ENCODE results near the gene DSCAM. TPM values are rescaled to one million over a fixed set of nuclear protein-coding genes. Genes with fewer than 3 reads are reported as not detected.
A peak's percentile ranks its signal among the peaks of the same experiment; 100 is the strongest.

Gene DSCAM
- total RNA-seq, 6 experiments from 2014 or later, result 1.0 to 1.3 (median 1.1) TPM

DNA sequence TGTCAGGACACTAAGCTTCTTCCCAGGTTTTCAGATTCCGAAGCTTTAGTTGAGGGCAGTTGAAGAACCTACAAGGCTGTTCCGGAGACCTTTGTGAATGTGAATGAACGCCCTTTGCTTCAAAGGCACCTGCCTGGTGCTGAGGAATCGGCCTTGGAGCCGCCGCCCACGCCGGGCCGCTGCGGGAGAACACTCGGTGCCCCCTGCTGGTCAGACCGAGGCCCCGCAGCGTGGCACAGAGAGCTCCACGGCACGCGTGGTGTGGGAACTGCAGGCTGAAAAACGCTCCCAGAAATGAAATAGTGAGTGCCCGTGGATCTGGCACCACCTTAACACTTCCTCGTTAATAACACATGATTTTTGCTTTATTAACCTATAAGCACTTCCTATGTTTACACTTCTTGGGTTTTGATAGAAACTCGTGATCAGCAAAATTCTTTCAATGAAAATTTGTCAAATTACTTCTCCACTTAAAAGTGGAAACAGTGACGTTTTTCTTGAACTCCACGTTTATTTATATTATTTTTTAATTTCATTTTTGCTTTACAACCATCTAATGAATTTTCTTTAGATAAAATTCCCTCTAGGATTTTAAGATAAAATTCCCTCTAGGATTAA lies 460.6 kb downstream of the DSCAM start:
- TF ChIP-seq, protein P1, sequence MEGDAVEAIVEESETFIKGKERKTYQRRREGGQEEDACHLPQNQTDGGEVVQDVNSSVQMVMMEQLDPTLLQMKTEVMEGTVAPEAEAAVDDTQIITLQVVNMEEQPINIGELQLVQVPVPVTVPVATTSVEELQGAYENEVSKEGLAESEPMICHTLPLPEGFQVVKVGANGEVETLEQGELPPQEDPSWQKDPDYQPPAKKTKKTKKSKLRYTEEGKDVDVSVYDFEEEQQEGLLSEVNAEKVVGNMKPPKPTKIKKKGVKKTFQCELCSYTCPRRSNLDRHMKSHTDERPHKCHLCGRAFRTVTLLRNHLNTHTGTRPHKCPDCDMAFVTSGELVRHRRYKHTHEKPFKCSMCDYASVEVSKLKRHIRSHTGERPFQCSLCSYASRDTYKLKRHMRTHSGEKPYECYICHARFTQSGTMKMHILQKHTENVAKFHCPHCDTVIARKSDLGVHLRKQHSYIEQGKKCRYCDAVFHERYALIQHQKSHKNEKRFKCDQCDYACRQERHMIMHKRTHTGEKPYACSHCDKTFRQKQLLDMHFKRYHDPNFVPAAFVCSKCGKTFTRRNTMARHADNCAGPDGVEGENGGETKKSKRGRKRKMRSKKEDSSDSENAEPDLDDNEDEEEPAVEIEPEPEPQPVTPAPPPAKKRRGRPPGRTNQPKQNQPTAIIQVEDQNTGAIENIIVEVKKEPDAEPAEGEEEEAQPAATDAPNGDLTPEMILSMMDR (IDR thresholded peaks at IDR 0.05), result peak; percentile 85
- Mint-ChIP-seq H3K27me3 (ENCODE audit: insufficient read depth) (no peaks in the 10 kb centered on the region; the same call in 1 of the 2 replicates), H3K27ac (no peak overlapping the region), H3K4me1 (ENCODE audit: low read depth) (no peaks in the 10 kb centered on the region), H3K9me3 (peaks cover 10% of the 10 kb centered on the region), H3K4me3 (no peak overlapping the region), H3K36me3 (ENCODE audit: low read depth) (no peaks in the 10 kb centered on the region)
- DNase-seq, result no peak

DNA sequence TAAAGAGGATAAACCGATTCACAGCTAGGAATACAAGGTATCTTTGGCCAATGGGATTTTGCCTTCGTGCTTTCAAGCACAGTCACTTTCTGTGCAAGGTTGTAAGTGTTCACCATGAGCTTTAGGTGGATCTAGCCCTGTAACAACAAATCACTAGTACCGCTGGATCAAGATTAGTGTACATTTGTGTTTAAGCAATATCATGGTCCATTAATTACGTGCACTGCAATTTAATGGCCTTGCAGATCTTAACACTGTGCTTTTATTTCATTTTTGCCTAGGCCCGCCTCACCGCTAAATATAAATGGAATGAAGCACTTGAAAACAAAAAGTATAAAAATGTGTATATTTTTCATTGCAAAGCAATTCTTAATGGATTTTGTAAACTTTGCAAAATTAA lies 461.1 kb downstream of the DSCAM start:
- no peak for DNase-seq
- Mint-ChIP-seq H3K36me3 (ENCODE audit: low read depth) (no peaks in the 10 kb centered on the region), H3K4me3 (no peak overlapping the region), H3K4me1 (ENCODE audit: low read depth) (no peaks in the 10 kb centered on the region), H3K27me3 (ENCODE audit: insufficient read depth) (no peaks in the 10 kb centered on the region; the same call in 1 of the 2 replicates), H3K9me3 (peaks cover 14% of the 10 kb centered on the region), H3K27ac (no peak overlapping the region)
- TF ChIP-seq, protein P1 (IDR thresholded peaks at IDR 0.05), result no peak

DNA sequence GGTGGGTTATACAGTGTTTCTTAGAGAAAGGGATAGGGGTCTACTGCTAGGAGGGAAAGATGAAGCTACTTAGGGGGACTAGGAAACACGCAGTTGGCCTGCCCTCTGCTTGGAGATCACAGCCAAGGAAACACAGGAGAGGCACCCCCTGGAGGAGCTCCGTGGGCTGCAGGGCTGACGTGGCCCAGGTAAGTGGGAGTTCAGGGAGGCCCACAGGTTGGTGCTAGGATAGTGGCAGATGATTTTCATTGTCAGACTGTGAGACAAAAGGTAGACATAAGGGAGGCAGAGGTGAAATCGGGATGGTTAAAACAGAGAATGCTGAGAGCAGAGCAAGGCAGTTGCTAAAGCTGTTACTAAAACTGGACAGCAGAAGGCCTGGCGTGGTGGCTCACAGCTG lies 463.0 kb downstream of the DSCAM start:
- no peak for DNase-seq
- TF ChIP-seq, protein P1 (IDR thresholded peaks at IDR 0.05), result no peak

DNA sequence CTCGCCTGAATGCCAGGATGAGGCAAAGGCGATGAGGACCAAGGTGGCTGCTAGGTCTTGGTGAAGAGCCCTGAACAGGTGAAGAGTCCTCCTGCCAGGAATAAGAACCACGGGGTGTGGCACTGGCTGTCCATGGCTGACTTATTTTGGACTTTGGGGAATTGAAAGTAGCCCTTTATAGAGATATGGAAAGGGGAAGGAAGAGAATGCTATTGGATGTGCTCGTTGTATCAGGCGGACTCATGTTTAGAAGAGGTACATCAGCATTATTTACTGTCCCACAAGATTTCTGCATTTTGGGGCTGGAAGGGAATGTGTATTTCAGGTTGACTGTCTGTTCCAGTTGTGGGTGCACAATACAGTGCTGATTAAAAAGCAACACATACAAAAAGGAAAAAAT lies 465.8 kb downstream of the DSCAM start:
- TF ChIP-seq, protein P1 (IDR thresholded peaks at IDR 0.05), result no peak
- H3K4me3 Mint-ChIP-seq, result no peak overlapping the region
- no peaks in the 10 kb centered on the region for H3K4me1 Mint-ChIP-seq (ENCODE audit: low read depth)

More for the DNA sequence above, 463.0 kb downstream of the DSCAM start:
- Mint-ChIP-seq H3K27ac (no peak overlapping the region), H3K9me3 (peaks cover 14% of the 10 kb centered on the region), H3K4me1 (ENCODE audit: low read depth) (no peaks in the 10 kb centered on the region), H3K36me3 (ENCODE audit: low read depth) (peaks cover 4% of the 10 kb centered on the region; the same call in 1 of the 2 replicates), H3K4me3 (no peak overlapping the region), H3K27me3 (ENCODE audit: insufficient read depth) (no peaks in the 10 kb centered on the region; the same call in 1 of the 2 replicates)

DNA sequence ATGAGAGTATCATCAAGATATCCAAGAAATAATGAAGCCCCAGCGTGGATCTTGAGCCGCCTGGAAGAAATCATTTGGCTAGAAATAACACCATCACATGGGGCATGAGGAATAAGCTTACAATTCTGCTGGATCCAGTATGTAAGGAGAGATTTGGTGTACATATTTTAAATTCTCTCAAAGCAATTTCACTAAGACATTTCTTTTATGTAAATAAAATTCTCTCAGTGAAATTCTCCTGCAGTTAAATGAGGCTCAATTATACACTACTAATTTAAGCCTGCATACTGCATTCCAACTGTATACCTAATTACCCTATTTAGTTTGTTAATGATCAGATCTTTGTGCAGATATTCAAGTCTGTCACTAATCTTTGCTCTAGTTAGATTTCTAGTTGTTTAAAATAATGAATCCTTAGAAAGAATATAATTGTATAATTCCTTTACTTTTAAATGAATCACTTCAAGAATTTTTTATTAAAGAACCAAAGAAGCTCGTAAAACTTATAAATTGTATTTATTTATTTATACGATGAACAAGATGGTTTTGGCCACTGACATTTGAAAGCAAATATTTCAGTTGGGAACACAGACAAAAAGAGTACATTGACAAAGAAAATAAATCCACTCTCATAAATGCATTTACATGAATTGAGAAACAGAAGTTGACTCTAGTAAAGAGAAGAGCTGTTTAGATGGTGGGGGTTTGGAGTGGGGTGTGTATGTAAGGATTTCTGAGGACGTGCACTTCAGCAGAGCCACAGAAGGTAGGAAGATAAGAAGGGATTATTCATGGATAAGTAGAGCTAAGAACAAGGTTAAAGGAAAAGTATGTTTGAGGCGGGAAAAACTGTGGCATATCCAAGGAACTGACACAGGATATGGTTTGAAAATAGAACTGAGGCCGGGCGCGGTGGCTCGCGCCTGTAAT lies 466.8 kb downstream of the DSCAM start:
- no peak for DNase-seq
- no peaks in the 10 kb centered on the region for H3K4me1 Mint-ChIP-seq (ENCODE audit: low read depth)
- no peak overlapping the region for H3K27ac Mint-ChIP-seq
- H3K36me3 Mint-ChIP-seq (ENCODE audit: low read depth), result peaks cover 4% of the 10 kb centered on the region; the same call in 1 of the 2 replicates
- no peaks in the 10 kb centered on the region; the same call in 1 of the 2 replicates for H3K27me3 Mint-ChIP-seq (ENCODE audit: insufficient read depth)
- TF ChIP-seq, protein P1 (IDR thresholded peaks at IDR 0.05), result no peak
- peaks cover 20% of the 10 kb centered on the region for H3K9me3 Mint-ChIP-seq
- no peak overlapping the region for H3K4me3 Mint-ChIP-seq

More for the DNA sequence above, 465.8 kb downstream of the DSCAM start:
- Mint-ChIP-seq H3K27me3 (ENCODE audit: insufficient read depth) (no peaks in the 10 kb centered on the region; the same call in 1 of the 2 replicates), H3K27ac (no peak overlapping the region), H3K36me3 (ENCODE audit: low read depth) (peaks cover 4% of the 10 kb centered on the region; the same call in 1 of the 2 replicates), H3K9me3 (peaks cover 20% of the 10 kb centered on the region)
- DNase-seq, result no peak

All from HFFc6 (cell line).